Neural cell (in vitro differentiated cells): ENCODE data around the gene CHST11. TPM values are rescaled to one million over a fixed set of nuclear protein-coding genes. Genes with fewer than 3 reads are reported as not detected.

Experiments
- H2AFZ ChIP-seq: fragments of 200-600, 300-800 bp; sonication (generic), shearing (Covaris generic); 2 replicates; pipeline ENCODE4 v1.6.0; 2014; ENCODE audit warnings: low read depth, mild to moderate bottlenecking, antibody characterized with exemption, low read length, moderate library complexity
- H3F3A ChIP-seq: fragments of 200-600 bp; shearing (Covaris generic); 2 replicates; pipeline ENCODE4 v1.6.1; 2016; ENCODE audit warnings: mild to moderate bottlenecking, moderate library complexity, mixed read lengths, antibody characterized with exemption, low read length; ENCODE audit not compliant: insufficient read depth, poor library complexity, severe bottlenecking
- H3K27ac ChIP-seq: fragments of 200-600, 300-800 bp; sonication (generic), shearing (Covaris generic); 2 replicates; pipeline ENCODE4 v1.5.1; 2014; ENCODE audit warnings: mild to moderate bottlenecking, low read length, moderate library complexity
- H3K27me3 ChIP-seq: fragments of 300-800, 200-600 bp; sonication (generic), shearing (Covaris generic); 2 replicates; pipeline ENCODE4 v1.6.0; 2014; ENCODE audit warnings: mild to moderate bottlenecking, low read depth, low read length, moderate library complexity; ENCODE audit not compliant: insufficient read depth
- H3K36me3 ChIP-seq: fragments of 300-800, 200-600 bp; sonication (generic), shearing (Covaris generic); 2 replicates; pipeline ENCODE4 v1.5.1; 2014; ENCODE audit warnings: mild to moderate bottlenecking, antibody characterized with exemption, low read length, moderate library complexity; ENCODE audit not compliant: insufficient read depth
- H3K4me2 ChIP-seq: fragments of 300-800, 200-600 bp; sonication (generic), shearing (Covaris generic); 2 replicates; pipeline ENCODE4 v1.6.0; 2014; ENCODE audit warnings: mild to moderate bottlenecking, low read length
- H3K4me3 ChIP-seq: fragments of 300-800, 200-600 bp; sonication (generic), shearing (Covaris generic); 2 replicates; pipeline ENCODE4 v1.5.1; 2014; ENCODE audit warnings: mild to moderate bottlenecking, low read length, moderate library complexity
- H3K79me2 ChIP-seq: fragments of 200-600 bp; shearing (Covaris generic); replicated peaks from 2 replicates; pipeline ENCODE4 v1.6.0; 2014; ENCODE audit warnings: mild to moderate bottlenecking, low read length, moderate library complexity; ENCODE audit not compliant: insufficient read depth
- H3K9ac ChIP-seq: fragments of 300-800, 200-600 bp; sonication (generic), shearing (Covaris generic); 2 replicates; pipeline ENCODE4 v1.6.1; 2016; ENCODE audit warnings: mild to moderate bottlenecking, low read length, mixed read lengths
- H3K9me2 ChIP-seq: fragments of 200-600 bp; shearing (Covaris generic); 2 replicates; pipeline ENCODE4 v1.6.1; 2016; ENCODE audit warnings: mild to moderate bottlenecking, low read length, mixed read lengths; ENCODE audit not compliant: insufficient read depth
- H3K9me3 ChIP-seq: fragments of 200-600, 300-800 bp; sonication (generic), shearing (Covaris generic); 2 replicates; pipeline ENCODE4 v1.6.1; 2016; ENCODE audit warnings: mild to moderate bottlenecking, mixed run types, low read length, moderate library complexity, mixed read lengths
- H4K20me1 ChIP-seq: fragments of 200-600 bp; shearing (Covaris generic); 2 replicates; pipeline ENCODE4 v1.6.1; 2016; ENCODE audit warnings: mild to moderate bottlenecking, mixed run types; ENCODE audit not compliant: insufficient read depth
- CTCF ChIP-seq: fragments of 450-650 bp; IDR thresholded peaks from 2 replicates; pipeline ENCODE4 v1.5.1; 2014; ENCODE audit warnings: antibody characterized with exemption, mild to moderate bottlenecking, moderate library complexity; ENCODE audit not compliant: poor library complexity, severe bottlenecking
- EP300 ChIP-seq: fragments of 450-650 bp; conservative IDR thresholded peaks from 2 replicates; pipeline ENCODE4 v1.6.1; 2014; ENCODE audit warnings: antibody characterized with exemption, mild to moderate bottlenecking, moderate library complexity; ENCODE audit not compliant: poor library complexity, severe bottlenecking
- EZH2 ChIP-seq: fragments of 200-600, 300-800 bp; shearing (Covaris generic), sonication (generic); IDR thresholded peaks from 2 replicates; pipeline ENCODE4 v1.6.1; 2014; ENCODE audit warnings: antibody characterized with exemption, low read length, borderline replicate concordance, mild to moderate bottlenecking; ENCODE audit not compliant: insufficient read depth, poor library complexity, severe bottlenecking
- MXI1 ChIP-seq: fragments of 450-650 bp; conservative IDR thresholded peaks from 2 replicates; pipeline ENCODE4 v1.6.1; 2014; ENCODE audit warnings: antibody characterized with exemption, mild to moderate bottlenecking; ENCODE audit not compliant: poor library complexity, severe bottlenecking
- POLR2AphosphoS5 ChIP-seq: IDR thresholded peaks from 2 replicates; pipeline ENCODE4 v1.6.1; 2012
- RAD21 ChIP-seq: fragments of 450-650 bp; conservative IDR thresholded peaks from 2 replicates; pipeline ENCODE4 v1.6.1; 2014; ENCODE audit warnings: antibody characterized with exemption, mild to moderate bottlenecking, moderate library complexity
- SMC3 ChIP-seq: fragments of 450-650 bp; conservative IDR thresholded peaks from 2 replicates; pipeline ENCODE4 v1.6.1; 2014; ENCODE audit warnings: antibody characterized with exemption, mild to moderate bottlenecking, moderate library complexity; ENCODE audit not compliant: poor library complexity
- TAF1 ChIP-seq: IDR thresholded peaks from 2 replicates; pipeline ENCODE4 v1.6.1; 2012; ENCODE audit warnings: low read depth
- polyA plus RNA-seq: library from polyadenylated mRNA; depleted of rRNA; stranded (reverse); fragments of >200 nt; gene quantifications from 2 replicates; pipeline ENCODE4 v1.2.3, GENCODE V29; 2014

CHST11 gene
- polyA plus RNA-seq, 1 donor from 2014 or later: 15.0 TPM

- no peaks in the 10 kb centered on the region for H3K36me3 ChIP-seq
- H3F3A ChIP-seq: no peaks in the 10 kb centered on the region
- H3K9ac ChIP-seq: no peak overlapping the region
- no peak overlapping the region for H3K27ac ChIP-seq
- no peaks in the 10 kb centered on the region for H3K9me3 ChIP-seq
- no peaks in the 10 kb centered on the region for H3K27me3 ChIP-seq
- no peak overlapping the region for H3K4me2 ChIP-seq
- no peak overlapping the region for H2AFZ ChIP-seq
- H3K4me3 ChIP-seq: no peak overlapping the region
- TF ChIP-seq RAD21 (no peak), SMC3 (no peak), MXI1 (no peak), EZH2 (no peak), TAF1 (no peak), POLR2AphosphoS5 (no peak)
- H3K9me2 ChIP-seq: no peaks in the 10 kb centered on the region
- H4K20me1 ChIP-seq: no peaks in the 10 kb centered on the region
- no peaks in the 10 kb centered on the region for H3K79me2 ChIP-seq
Measured at GRCh38 chr12:104652910-104653309, 196.2 kb downstream of the CHST11 start.

GRCh38 chr12:104653730-104654664 lies 197.2 kb downstream of the CHST11 start:
- Histone ChIP-seq H3K27me3 (no peaks in the 10 kb centered on the region), H3K36me3 (no peaks in the 10 kb centered on the region), H2AFZ (no peak overlapping the region), H3F3A (no peaks in the 10 kb centered on the region), H3K9me3 (no peaks in the 10 kb centered on the region), H3K4me3 (no peak overlapping the region), H3K4me2 (no peak overlapping the region), H3K9ac (no peak overlapping the region), H3K9me2 (no peaks in the 10 kb centered on the region), H3K27ac (no peak overlapping the region), H4K20me1 (no peaks in the 10 kb centered on the region), H3K79me2 (no peaks in the 10 kb centered on the region)
- TF ChIP-seq TAF1 (no peak), CTCF (no peak), EP300 (no peak)

GRCh38 chr12:104654665-104655609 lies 198.2 kb downstream of the CHST11 start:
- Histone ChIP-seq H3K9me3 (no peaks in the 10 kb centered on the region), H3K36me3 (no peaks in the 10 kb centered on the region), H2AFZ (no peak overlapping the region), H3K4me3 (no peak overlapping the region), H3F3A (no peaks in the 10 kb centered on the region), H3K79me2 (no peaks in the 10 kb centered on the region), H3K4me2 (no peak overlapping the region), H4K20me1 (no peaks in the 10 kb centered on the region), H3K9me2 (no peaks in the 10 kb centered on the region), H3K27me3 (no peaks in the 10 kb centered on the region), H3K9ac (no peak overlapping the region), H3K27ac (no peak overlapping the region)
- no peak for TF ChIP-seq POLR2AphosphoS5
- no peak for TF ChIP-seq MXI1
